IPS DF 4.7 (cell line): ENCODE data around the gene REXO1.

ENCODE experiments used
- DNase-seq: peaks from one replicate; pipeline ENCODE4 v3.0.0-alpha.2; 2013; ENCODE audit warnings: low spot score; ENCODE audit errors: extremely low read depth

REXO1 gene

DNA sequence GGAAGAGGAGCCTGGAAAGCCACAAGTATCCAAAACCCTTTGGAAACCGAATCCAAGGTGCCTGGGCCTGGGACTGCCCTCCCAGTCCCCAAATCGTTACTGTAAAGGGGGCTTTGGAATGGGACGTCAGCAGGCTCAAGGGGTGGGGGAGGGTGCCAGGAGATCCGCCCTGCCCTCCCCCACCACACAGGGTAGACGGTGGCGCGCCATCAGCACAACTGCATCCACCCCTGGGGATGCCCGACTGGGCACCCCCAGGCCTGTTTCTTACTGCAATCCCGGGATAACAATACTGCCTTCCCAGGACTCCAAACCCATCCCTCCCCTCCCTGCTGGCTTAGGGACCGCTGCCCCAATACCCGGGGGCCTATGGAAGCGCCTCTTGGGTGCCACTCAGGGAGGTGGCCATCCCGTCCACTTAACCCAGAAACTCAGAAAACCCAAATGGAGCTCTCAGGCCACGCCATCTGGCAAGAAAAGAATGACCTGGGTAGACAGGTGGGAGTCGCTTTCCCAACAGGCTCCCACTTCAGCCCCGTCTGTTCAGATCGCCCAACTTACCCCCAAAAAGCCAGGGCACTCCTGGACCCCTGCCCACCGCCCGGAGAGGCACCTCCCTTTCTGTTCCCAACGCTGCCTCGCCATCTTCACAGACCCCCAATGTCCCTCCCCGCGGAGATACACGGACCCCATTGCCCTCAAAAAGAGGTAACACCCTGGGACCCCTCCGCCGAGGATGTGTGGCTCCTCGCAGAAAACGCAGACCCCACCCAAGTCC lies 12.7 kb upstream of the REXO1 start:
- no peak for DNase-seq

DNA sequence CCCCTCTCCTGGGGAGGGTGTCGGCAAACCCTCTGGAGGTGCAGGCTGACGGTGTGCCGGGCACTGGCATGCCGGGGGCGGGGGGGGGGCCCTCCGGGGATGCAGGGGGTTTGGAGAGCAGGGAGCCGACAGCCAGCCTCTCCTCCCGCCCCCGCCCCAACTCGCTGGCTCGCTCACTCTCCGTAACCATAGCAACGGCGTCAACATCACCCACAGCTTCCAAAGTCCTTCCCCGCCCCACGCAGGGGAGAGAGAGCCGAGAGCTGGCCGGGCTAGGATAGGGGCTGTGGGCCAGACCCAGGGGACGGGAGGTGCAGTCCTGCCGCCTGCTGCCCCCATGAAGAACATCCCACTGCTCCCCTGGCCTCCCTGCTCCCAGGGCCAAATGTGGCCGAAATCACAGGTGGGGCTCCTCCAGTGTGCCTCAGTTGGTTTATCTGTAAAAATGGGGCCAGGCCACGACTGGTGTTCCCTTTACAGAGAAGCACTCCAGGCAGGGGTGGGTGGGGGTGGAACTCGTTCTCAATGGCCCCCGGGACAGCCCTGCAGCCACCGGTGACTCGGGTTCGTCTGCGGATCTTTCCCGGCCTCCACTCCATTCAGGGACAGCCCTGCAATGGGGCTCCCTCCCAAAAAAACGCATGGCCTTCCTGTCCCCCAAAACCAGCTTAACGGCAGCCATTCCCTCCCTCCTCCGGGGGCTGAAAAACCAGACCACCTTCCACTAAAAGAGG lies 11.9 kb upstream of the REXO1 start:
- no peak for DNase-seq

DNA sequence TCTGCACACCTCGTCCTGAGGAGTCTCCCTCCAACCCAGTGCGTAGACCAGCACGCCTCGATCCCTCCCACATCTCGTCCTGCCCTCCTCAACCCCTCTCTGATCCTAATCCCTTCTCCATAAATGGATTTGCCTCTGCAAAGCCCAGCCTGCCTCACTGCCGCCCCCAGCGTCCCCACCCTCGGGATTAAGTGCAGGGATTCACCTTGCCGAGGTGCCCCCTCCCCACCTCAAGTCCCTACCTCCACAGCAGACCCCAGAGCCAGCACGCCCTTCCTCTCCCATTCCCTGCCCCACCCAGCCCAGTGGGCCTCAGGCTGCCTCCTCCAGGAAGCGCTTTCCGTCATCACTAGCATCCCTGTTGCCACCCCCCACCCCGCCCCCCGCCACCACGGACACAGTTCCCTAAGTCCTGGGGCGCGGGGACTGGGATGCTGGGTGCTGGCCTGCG lies 11.1 kb upstream of the REXO1 start:
- no peak for DNase-seq

DNA sequence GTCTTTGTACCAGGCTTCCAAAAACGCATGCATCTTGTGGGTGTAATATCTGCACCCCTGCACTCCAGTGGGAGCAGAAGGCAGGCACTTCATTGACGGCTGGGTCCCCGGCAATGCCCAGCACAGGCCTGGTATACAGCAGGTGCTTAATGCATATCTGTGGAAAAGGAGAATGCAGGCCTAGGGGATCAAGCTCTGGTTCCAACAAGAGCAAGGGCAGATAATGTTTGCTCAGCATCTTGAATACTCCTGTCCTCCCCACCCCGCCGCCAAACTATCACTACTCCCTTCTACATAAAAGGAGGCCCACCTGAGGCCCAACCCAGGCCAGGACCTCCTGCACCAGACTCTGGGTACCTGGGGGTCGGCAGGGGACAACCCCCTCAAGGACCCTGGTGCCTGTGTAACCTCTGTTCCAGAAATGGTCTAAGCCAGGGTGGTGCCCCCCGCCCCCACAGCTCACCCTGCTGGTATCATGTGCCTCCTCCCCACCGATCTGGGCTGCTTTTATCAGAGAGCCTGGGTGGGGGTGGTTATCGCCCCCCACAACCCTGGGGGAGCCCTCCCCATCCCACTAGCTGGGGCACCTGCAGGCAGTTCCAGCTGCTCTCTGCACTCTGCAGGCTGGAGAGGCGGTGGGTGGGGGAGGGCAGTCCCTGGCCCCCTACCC lies 10.3 kb upstream of the REXO1 start:
- DNase-seq, result no peak

DNA sequence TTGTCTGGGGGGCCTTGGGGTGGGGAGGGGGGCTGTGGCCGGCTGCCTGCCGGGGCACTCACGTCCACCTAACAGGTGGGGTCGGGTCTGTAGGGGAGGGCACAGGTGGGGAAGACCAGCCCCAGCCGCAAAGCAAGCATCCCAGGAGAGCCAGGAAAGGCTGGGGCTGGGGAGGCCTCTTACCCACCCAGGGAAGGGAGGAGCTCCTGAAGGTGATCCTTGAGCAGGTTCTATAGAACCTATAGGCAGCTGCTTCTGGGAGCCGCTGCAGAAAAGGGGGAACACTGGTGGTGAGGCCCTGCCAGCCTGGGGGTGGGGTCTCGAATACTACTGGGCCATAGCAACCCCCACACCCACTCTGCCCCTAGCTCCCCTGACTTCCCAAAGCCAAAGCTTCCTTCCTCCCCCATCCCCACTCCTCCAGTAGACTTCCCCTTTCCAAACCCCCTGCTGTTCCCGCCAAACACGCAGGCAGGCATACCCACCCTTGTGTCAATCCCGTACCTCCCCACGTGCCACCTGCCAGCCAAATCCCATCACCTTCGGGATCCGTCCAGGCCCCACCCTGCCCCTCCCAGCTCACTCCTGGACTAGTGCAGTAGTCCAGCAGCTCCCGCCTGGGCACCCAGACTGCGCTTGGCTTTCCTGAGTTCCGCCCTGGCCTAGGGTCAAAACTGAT lies 9.5 kb upstream of the REXO1 start:
- no peak for DNase-seq

DNA sequence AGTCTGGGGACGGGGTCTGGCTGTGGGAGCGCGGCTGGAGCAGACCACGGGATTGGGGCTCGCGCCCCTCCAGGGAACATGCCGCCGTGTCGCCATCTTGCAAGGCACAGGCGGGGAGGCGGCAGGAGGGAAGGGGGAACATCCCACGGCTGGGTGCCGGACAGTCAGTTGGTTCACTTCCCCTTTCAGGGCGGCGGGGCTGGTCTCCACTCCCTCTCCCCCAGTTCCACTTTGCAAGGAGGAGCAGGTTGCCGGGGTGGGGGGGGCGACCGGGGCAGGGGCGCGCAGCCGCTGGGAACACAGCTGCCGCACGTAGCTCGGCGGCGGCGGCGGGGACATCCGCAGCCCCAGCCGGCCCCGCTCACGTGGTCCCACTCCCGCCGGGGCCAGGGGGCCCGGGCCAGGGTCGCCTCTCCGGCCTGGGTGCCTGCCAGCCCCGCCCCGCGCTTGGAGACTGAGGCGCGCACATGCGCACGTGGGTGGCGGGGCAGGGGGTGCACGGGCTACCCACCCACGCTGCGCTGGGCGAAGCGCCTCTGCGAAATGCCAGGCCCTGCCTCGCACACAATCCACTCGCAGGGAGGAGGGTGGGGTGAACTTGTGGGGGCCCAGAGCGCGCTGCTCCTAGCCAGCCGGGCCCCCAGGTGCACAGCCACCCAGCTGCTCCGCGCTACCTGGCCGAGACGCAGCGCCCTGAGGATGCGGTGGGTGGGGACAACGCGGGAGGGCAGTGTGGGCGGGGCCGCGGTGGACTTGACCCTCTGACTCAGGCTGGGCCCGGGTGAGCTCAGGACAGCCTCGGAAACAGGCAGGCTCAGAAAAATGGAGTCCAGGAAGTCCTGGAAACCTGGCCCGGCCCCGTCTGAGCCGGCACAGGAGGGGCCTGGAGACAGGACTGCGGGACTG lies 8.7 kb upstream of the REXO1 start:
- DNase-seq, result no peak

GRCh38 chr19:1856345-1856697 lies 8.0 kb upstream of the REXO1 start:
- DNase-seq, result no peak

DNA sequence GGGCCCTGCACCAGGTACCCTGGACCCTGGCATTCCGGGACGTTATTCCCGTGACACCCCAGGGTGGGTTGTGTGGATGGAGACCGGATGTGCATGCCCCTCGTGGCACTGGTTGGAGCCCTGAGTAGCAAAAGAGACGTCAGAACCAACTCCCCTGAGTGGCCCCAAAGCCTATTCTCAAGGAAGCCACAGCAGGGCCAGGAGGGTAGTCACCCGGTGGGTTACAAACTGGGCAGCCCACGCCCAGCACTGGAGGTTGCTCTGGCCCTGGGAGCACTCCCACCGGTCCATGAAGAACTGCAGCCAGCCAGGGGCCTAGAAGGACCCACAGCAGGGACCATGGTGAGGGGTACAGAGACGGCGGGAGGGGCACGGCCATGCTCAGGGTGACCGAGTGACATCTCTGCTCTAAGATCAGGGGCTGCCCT lies 7.6 kb upstream of the REXO1 start:
- no peak for DNase-seq

- no peak for DNase-seq
Measured at GRCh38 chr19:1855040-1855827, 7.0 kb upstream of the REXO1 start.

- DNase-seq, result no peak
Measured at GRCh38 chr19:1854542-1855039, 6.3 kb upstream of the REXO1 start.

- DNase-seq, result no peak
Measured at GRCh38 chr19:1854039-1854541, 5.8 kb upstream of the REXO1 start.

DNA sequence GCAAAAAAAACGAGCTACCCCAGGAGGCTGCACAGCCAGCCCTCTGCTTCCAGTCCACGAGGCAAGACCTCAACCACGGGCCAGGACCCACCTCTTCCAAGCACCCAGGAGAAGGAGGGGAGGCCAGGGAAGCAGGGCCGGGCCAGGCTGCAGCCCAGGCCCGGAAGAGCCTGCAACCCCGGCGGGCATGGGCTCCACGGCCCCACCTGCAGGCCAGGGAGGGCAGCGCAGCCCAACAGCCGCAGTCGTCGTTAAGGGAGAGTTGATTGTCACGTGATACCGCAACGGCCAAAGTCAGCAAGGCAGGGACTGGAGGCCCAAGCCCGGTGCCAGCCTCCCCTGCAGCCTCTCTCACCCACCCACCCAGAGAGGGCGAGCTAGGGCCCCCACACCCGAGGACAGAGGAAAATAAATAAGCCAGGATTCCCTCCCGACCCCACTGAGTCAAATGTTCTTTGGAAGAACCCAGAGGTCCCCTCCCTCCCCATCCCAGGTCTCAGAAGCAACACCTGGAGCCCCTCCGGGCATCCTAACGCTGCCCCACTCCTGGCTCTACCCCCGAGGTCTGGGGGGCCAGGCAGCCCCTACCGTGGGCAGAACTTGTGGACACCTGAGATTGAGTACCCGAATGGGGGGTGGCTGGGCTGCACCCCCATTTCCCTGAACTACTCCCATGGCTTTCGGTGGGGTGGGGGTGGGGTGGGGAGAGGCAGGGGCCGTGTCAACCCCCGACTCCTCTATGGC lies 5.2 kb upstream of the REXO1 start:
- no peak for DNase-seq

- DNase-seq, result no peak
Measured at GRCh38 chr19:1852581-1853128, 4.4 kb upstream of the REXO1 start.

GRCh38 chr19:1851654-1852580 lies 3.6 kb upstream of the REXO1 start:
- no peak for DNase-seq

GRCh38 chr19:1850809-1851653 lies 2.7 kb upstream of the REXO1 start:
- no peak for DNase-seq

- DNase-seq, result no peak
Measured at GRCh38 chr19:1849886-1850398, 1.7 kb upstream of the REXO1 start.
